ENCODE data around the gene INPP1. TPM values are rescaled to one million over a fixed set of nuclear protein-coding genes. Genes with fewer than 3 reads are reported as not detected.

The INPP1 gene
- total RNA-seq, 1 donor from 2014 or later, result 7.9 TPM

DNA sequence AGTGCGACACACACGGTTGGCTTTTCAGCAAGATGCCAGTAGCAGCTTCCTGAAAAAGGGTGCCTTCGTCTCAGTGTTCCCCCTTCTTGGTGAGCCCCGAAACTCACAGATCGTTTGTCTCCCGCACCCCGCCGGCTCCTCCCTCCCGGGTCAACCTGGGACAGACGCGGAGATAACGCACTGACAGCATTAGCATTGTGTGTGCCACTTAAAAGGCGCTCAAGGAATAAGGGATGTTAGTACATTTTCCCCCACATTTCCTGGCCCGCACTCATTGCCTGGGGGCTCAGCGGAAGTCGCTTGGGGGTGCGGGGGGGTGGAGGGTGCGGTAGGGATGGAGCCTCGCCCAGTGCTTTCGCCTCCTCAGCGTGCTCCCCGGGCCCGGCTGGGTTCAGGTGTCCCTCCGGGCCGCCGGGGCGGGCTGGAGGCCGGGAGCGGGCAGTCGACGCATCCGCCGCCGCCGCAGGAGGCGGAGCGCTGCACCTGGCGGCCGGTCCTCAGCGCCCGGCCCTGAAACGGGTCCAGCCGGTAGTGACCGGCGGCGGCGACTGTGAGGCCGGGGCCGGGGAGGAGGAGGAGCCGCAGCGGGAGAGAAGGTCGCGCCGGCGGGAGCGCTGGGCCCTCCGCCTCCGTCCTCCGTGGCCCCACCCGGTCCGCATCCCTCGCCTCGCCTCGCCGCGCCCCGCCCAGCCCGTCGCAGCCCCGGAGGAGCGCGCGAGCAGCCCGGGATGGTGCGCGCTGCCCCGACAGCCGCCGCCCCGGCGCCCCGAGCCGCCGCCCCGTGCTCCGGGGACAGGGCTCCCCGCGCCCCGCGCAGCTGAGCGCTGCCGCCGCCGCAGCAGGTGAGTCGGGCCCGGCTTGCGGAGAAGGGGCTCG lies 64.5 kb downstream of the INPP1 start, which contains the start of gene MFSD6:
MFSD6 (plus strand) TSS at position 694 of the 876 bp plus-strand sequence. CDS start 27,675 bp downstream, outside the sequence.
- no peaks in the 10 kb centered on the region for H3K27me3 ChIP-seq (ENCODE audit: control insufficient read depth, insufficient read depth, low read length)
- TF ChIP-seq, protein P1, sequence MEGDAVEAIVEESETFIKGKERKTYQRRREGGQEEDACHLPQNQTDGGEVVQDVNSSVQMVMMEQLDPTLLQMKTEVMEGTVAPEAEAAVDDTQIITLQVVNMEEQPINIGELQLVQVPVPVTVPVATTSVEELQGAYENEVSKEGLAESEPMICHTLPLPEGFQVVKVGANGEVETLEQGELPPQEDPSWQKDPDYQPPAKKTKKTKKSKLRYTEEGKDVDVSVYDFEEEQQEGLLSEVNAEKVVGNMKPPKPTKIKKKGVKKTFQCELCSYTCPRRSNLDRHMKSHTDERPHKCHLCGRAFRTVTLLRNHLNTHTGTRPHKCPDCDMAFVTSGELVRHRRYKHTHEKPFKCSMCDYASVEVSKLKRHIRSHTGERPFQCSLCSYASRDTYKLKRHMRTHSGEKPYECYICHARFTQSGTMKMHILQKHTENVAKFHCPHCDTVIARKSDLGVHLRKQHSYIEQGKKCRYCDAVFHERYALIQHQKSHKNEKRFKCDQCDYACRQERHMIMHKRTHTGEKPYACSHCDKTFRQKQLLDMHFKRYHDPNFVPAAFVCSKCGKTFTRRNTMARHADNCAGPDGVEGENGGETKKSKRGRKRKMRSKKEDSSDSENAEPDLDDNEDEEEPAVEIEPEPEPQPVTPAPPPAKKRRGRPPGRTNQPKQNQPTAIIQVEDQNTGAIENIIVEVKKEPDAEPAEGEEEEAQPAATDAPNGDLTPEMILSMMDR (IDR thresholded peaks at IDR 0.05; ENCODE audit: insufficient read depth, low read length, severe bottlenecking), result peak; percentile 1
- FAIRE-seq (no peak), DNase-seq (ENCODE audit: low read depth) (no peak)
- no peaks in the 10 kb centered on the region for H3K36me3 ChIP-seq (ENCODE audit: control insufficient read depth, insufficient read depth, low read length)
- peak within 1 kb of the TSS; percentile 65 for H3K4me3 ChIP-seq (ENCODE audit: low read depth, low read length)

DNA sequence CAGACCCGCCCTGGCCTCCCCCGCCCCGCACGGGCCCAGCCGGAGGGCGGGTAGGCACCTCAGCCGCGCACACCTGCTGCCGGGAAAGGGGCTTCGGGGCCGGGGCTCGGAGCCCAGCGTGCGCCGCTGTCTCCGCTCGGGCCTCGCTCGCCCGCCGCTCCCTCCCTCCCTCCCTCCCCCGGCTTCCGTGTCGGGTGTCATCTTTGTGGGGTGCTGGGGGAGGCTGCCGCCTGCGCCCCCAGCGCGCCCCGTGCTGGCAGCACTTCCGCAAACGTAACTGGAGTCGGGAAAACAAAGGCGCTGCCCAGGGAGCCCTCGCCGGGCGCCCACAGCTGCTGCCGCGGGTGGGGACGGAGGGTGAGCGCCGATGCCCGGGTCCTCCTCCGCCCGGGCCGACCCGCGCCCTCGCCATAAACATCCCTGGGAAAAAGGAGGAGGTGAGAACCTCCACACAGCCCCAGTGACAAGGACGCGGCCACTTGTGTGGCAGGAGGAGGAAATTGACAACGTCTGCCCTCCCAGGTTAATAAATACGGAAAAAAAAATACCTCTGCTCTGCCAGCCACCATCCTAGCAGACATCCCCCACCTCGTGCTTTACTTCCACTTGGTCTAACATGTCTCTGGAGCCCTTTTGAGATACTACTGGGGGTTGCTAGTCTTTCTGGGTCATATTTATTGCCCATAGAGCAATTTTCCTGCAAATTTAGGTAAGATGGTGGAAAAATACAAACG lies 65.3 kb downstream of the INPP1 start:
- FAIRE-seq, result no peak

DNA sequence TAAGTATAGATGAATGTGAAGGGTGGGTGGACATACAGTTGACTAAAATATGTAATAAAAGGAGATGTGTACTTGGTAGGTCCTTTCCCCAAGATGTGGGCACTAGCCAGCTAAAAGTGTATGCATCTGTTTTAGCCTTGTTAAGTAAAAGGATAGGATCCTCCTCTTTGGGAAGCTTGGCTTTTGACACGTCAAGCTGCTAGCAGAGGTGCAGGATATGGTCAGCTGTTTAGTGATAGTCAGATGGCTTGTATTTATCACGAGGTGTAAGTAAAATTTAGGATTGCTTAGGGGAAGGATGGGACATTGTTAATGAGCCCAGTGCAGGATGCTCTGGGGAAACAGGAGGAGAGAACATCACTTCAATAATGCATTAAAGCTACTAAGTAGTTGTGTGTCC lies 66.2 kb downstream of the INPP1 start:
- FAIRE-seq (no peak), DNase-seq (ENCODE audit: low read depth) (no peak)
- Histone ChIP-seq H3K4me3 (ENCODE audit: low read depth, low read length) (no peak overlapping the region), H3K27me3 (ENCODE audit: control insufficient read depth, insufficient read depth, low read length) (no peaks in the 10 kb centered on the region), H3K36me3 (ENCODE audit: control insufficient read depth, insufficient read depth, low read length) (no peaks in the 10 kb centered on the region)
- TF ChIP-seq, protein P1 (IDR thresholded peaks at IDR 0.05; ENCODE audit: insufficient read depth, low read length, severe bottlenecking), result no peak

More for the DNA sequence above, 65.3 kb downstream of the INPP1 start:
- DNase-seq (ENCODE audit: low read depth), result no peak
- TF ChIP-seq, protein P1 (IDR thresholded peaks at IDR 0.05; ENCODE audit: insufficient read depth, low read length, severe bottlenecking), result no peak
- H3K36me3 ChIP-seq (ENCODE audit: control insufficient read depth, insufficient read depth, low read length), result no peaks in the 10 kb centered on the region
- peak overlapping the region; percentile 65 for H3K4me3 ChIP-seq (ENCODE audit: low read depth, low read length)
- no peaks in the 10 kb centered on the region for H3K27me3 ChIP-seq (ENCODE audit: control insufficient read depth, insufficient read depth, low read length)

DNA sequence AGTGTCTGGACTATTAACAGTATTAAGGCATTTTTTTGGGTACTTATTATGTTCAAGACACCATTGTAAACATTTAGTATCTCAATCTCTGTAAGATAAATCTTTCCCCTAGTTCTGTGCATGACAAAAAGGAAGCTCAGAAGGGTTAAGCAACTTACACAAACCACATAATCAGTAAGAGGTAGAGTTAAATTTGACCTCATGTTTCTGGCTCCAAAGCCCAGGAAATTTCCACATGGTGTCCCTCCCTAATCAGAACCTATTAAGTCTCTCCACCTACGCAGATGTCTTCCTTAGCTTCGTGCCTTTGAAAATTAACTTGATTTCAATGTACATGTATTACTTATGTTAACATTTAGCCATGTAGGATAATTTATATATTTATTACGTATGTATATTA lies 66.8 kb downstream of the INPP1 start:
- no peaks in the 10 kb centered on the region for H3K36me3 ChIP-seq (ENCODE audit: control insufficient read depth, insufficient read depth, low read length)
- FAIRE-seq (no peak), DNase-seq (ENCODE audit: low read depth) (no peak)
- H3K4me3 ChIP-seq (ENCODE audit: low read depth, low read length), result no peak overlapping the region
- TF ChIP-seq, protein P1 (IDR thresholded peaks at IDR 0.05; ENCODE audit: insufficient read depth, low read length, severe bottlenecking), result no peak
- no peaks in the 10 kb centered on the region for H3K27me3 ChIP-seq (ENCODE audit: control insufficient read depth, insufficient read depth, low read length)

DNA sequence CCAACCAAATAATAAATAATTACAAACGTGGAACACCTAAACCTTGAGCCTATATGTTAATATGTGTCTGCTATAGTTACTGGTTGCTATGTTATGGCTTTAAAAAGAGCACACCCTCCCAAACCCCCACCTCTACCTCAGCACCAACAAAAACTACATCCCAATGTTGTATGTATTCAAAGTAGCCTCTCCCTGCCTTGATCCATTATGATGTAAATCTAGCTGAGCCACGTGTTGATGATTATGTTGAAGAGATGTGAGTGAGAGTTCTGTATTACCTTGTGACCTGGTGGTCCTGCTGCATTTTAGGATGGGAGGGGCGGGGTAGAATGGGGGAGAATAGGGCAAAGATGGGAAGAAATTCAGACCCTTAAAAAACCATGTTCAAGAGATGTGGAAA lies 69.6 kb downstream of the INPP1 start:
- no peak for FAIRE-seq
- peak; percentile 35 for DNase-seq (ENCODE audit: low read depth)
- Histone ChIP-seq H3K36me3 (ENCODE audit: control insufficient read depth, insufficient read depth, low read length) (no peaks in the 10 kb centered on the region), H3K27me3 (ENCODE audit: control insufficient read depth, insufficient read depth, low read length) (no peaks in the 10 kb centered on the region), H3K4me3 (ENCODE audit: low read depth, low read length) (no peak overlapping the region)
- TF ChIP-seq, protein P1 (IDR thresholded peaks at IDR 0.05; ENCODE audit: insufficient read depth, low read length, severe bottlenecking), result no peak
